Gastroesophageal sphincter (tissue), 3 donors: ENCODE measurements around the gene ADCK2.

Source experiments
- EP300 ChIP-seq: sonication (generic); formaldehyde crosslinking; IDR thresholded peaks from one replicate; pipeline ENCODE4 v1.6.1; 2017; ENCODE audit warnings: antibody characterized with exemption, mild to moderate bottlenecking
- POLR2A ChIP-seq, 2 donors: fragments of 450-650 bp; IDR thresholded peaks; one replicate each; pipeline ENCODE4 v1.6.1; 2017; ENCODE audit warnings: antibody characterized with exemption in 2 of 2, mild to moderate bottlenecking in 2 of 2, moderate library complexity in 1 of 2
- POLR2AphosphoS5 ChIP-seq: sonication (generic); formaldehyde crosslinking; IDR thresholded peaks from one replicate; pipeline ENCODE4 v1.6.1; 2017; ENCODE audit warnings: antibody characterized with exemption
- TF ChIP-seq, protein P1 (sequence below), 4 experiments: fragments of 200-600 bp in 2 of 4; fragments of 450-650 bp in 2 of 4; sonication (generic) in 1 of 4; IDR thresholded peaks; one replicate each; pipeline ENCODE4 v1.5.1; 2017 to 2019; ENCODE audit warnings: antibody characterized with exemption in 4 of 4, mild to moderate bottlenecking in 2 of 4, moderate library complexity in 2 of 4

GRCh38 chr7:140723006-140723405 is 50.3 kb downstream of the ADCK2 start:
- TF ChIP-seq, protein P1, sequence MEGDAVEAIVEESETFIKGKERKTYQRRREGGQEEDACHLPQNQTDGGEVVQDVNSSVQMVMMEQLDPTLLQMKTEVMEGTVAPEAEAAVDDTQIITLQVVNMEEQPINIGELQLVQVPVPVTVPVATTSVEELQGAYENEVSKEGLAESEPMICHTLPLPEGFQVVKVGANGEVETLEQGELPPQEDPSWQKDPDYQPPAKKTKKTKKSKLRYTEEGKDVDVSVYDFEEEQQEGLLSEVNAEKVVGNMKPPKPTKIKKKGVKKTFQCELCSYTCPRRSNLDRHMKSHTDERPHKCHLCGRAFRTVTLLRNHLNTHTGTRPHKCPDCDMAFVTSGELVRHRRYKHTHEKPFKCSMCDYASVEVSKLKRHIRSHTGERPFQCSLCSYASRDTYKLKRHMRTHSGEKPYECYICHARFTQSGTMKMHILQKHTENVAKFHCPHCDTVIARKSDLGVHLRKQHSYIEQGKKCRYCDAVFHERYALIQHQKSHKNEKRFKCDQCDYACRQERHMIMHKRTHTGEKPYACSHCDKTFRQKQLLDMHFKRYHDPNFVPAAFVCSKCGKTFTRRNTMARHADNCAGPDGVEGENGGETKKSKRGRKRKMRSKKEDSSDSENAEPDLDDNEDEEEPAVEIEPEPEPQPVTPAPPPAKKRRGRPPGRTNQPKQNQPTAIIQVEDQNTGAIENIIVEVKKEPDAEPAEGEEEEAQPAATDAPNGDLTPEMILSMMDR (IDR thresholded peaks at IDR 0.05): no peak
- TF ChIP-seq POLR2A (IDR thresholded peaks at IDR 0.05): no peak
- TF ChIP-seq POLR2AphosphoS5: no peak
- no peak for TF ChIP-seq EP300
